Transverse colon (tissue), 4 donors: Measurements from ENCODE around the gene PHF12.
A peak's percentile ranks its signal among the peaks of the same experiment; 100 is the strongest.

Source experiments
- EP300 ChIP-seq: sonication (generic); formaldehyde crosslinking; IDR thresholded peaks from one replicate; pipeline ENCODE4 v1.6.1; 2017; ENCODE audit warnings: antibody characterized with exemption, low read depth
- POLR2A ChIP-seq: fragments of 450-650 bp; IDR thresholded peaks from one replicate; pipeline ENCODE4 v1.6.1; 2016; ENCODE audit warnings: antibody characterized with exemption, mild to moderate bottlenecking, moderate library complexity
- POLR2AphosphoS5 ChIP-seq, 3 donors: sonication (generic); formaldehyde crosslinking; IDR thresholded peaks; one replicate each; pipeline ENCODE4 v1.6.1; 2016; ENCODE audit warnings: antibody characterized with exemption in 3 of 3
- TF ChIP-seq, protein P1 (sequence below), 5 experiments: fragments of 200-600 bp in 3 of 5; fragments of 450-650 bp in 2 of 5; sonication (generic) in 3 of 5; IDR thresholded peaks; 1 replicate in 2 of 5; 2 replicates in 3 of 5; pipeline ENCODE4 v1.5.1; 2016 to 2017; ENCODE audit warnings: antibody characterized with exemption in 5 of 5, inconsistent platforms in 3 of 5, mild to moderate bottlenecking in 2 of 5, moderate library complexity in 1 of 5

DNA sequence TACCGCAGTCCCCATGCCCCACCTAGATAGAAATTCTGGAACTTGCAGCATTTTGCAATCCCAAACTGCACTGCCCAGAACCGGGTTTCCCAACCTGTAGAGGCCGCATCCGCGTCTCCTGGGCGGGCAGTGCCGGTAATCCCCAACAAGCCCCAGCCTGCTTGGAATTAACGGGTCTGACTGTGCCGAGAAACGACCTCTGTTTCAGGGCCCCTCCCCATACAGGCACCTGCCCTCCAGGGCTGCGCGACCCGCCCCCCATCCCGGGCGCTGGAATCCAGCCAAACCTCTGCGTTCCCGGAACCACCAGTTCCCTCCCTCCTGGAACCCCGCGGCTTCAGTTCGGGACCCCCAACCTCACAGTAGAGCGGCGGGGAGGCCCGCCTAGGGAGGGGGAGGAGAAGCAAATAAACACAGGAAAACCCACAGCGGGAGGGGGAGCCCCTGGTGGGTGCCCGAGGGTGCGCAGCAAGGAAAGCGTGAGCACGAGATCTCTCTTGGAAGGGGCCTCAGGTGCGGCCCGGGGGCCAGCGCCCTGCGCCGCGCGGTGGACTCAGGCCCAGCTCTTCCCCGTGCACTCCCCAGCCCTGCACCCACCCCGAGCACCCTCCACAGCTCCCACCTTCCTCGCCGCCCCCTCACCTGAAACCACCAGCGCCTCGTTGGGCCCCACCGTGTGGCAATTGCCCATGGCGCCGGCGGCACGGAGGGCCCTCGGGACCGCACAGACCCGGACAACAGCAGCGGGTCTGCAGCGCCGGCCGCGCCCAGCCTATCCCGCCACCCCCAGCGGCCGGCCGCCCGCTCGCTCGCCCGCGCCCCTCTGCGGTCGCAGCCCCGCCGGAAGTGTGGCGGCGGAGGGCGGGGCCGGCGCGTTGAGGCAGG is 54.2 kb downstream of the PHF12 start, which contains the start of gene FLOT2:
- TF ChIP-seq, protein P1, sequence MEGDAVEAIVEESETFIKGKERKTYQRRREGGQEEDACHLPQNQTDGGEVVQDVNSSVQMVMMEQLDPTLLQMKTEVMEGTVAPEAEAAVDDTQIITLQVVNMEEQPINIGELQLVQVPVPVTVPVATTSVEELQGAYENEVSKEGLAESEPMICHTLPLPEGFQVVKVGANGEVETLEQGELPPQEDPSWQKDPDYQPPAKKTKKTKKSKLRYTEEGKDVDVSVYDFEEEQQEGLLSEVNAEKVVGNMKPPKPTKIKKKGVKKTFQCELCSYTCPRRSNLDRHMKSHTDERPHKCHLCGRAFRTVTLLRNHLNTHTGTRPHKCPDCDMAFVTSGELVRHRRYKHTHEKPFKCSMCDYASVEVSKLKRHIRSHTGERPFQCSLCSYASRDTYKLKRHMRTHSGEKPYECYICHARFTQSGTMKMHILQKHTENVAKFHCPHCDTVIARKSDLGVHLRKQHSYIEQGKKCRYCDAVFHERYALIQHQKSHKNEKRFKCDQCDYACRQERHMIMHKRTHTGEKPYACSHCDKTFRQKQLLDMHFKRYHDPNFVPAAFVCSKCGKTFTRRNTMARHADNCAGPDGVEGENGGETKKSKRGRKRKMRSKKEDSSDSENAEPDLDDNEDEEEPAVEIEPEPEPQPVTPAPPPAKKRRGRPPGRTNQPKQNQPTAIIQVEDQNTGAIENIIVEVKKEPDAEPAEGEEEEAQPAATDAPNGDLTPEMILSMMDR (IDR thresholded peaks at IDR 0.05): peak; percentile 14 to 53 (median 34)
- peak; percentile 30 for TF ChIP-seq POLR2A
- peak in 2 of 3 donors; percentile 41 to 54 for TF ChIP-seq POLR2AphosphoS5 (IDR thresholded peaks at IDR 0.05)
- peak; percentile 73 for TF ChIP-seq EP300
